Cardiac septum (tissue), 1 donor: ENCODE results near the gene CTBP1. TPM values are rescaled to one million over a fixed set of nuclear protein-coding genes. Genes with fewer than 3 reads are reported as not detected.
A peak's percentile ranks its signal among the peaks of the same experiment; 100 is the strongest.

Experiments used
- DNase-seq: peaks from one replicate; pipeline ENCODE4 v3.0.0-alpha.2; 2020; ENCODE audit warnings: low spot score
- intact Hi-C: fragments of 100-400 bp; cut with DNase I; formaldehyde crosslinking; loops from one replicate; pipeline ENCODE4 v1.14.0; 2022
- total RNA-seq: library from RNA; stranded (reverse); fragmentation: NEBNext Ultra II Directional; extraction: Animal tissue kit (Norgen Biotek cat#: 25700); gene quantifications from one replicate; pipeline ENCODE4 v1.2.1, GENCODE V29; 2021
- donor health status: DM: no; HTN: no; CAD: no.

Gene CTBP1
- total RNA-seq, 1 donor from 2014 or later = 129 TPM

DNA sequence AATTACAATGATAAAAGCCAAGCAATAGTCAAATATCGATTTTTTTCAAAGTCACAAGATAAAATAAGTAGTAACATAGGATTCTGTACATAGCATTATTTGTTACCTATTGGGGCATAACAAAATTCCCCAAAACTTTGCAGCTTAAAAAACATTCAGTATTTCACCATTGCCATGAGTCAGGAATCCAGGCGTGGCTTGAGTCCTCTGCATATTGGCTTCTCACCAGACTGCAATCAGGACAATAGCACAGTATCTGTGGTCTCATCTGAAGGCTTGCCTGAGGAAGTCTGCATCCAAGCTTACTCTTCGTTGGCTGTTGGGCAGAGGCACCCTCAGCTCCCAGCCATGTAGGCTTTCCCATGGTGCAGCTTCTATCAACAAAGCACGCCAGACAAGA, 6.2 kb upstream of the CTBP1 start:
- DNase-seq = peak; percentile 9
- intact Hi-C loops = no loop called here

DNA sequence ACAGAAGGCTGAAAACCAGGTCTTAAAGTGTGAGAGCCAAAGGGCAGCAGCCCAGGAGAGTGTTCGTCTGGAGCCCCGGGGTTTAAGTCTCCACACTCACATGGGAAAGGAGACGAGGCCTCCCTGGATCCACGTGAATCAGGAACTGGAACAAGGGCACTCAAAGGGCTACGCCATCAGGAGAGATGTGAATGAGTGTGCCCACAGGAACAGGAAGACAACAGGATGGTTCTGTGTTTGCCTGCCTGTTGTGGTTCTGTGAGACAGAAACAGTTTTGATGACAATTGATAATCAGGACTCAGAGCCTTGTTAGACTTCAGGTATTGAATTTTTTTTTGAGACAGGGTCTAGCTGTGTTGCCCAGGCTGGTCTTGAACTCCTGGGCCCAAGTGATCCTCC, 4.9 kb upstream of the CTBP1 start:
- DNase-seq = peak; percentile 24
- intact Hi-C loops = no loop called here

DNA sequence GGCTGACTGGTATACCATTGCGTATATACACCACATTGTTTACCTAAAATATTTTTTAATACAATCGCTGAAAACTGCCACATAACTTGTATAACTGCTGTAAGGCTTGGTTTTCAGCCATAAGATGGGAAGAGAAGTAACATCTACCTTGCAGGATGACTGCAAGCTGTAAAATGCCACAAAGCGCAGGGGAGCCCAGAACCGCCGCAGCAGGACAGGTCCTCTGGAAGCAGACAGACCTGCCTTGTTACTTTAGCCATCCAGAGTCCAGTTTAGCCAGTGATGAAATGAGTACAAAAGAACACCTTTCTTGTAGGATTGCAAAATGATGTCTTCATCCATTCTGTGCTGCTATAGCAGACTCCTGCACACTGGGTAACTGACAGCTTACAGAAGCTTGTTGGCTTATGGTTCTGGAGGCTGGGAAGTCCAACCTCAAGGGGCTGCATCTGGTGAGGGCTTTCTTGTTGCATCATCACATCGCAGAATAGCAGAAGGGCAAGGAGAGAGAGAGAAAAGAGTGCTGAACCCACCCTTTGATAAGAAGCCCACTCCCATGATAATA, 4.1 kb upstream of the CTBP1 start:
- intact Hi-C loops = no loop called here
- DNase-seq = no peak

DNA sequence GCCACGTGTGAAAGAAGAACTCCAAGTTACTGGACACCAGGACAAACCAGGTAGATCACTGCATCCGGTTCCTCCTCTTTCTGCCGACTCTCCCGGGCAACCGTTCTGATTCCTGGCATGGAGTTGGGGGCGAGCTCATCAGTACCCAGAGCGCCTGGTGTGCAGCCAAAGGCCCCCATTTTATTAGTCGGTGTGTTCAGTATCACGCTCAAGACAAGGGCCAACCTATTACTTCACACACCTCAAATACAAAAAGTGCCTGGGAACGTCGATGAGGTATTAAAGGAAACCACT, 2.8 kb upstream of the CTBP1 start:
- intact Hi-C loops = no loop called here
- DNase-seq = no peak

DNA sequence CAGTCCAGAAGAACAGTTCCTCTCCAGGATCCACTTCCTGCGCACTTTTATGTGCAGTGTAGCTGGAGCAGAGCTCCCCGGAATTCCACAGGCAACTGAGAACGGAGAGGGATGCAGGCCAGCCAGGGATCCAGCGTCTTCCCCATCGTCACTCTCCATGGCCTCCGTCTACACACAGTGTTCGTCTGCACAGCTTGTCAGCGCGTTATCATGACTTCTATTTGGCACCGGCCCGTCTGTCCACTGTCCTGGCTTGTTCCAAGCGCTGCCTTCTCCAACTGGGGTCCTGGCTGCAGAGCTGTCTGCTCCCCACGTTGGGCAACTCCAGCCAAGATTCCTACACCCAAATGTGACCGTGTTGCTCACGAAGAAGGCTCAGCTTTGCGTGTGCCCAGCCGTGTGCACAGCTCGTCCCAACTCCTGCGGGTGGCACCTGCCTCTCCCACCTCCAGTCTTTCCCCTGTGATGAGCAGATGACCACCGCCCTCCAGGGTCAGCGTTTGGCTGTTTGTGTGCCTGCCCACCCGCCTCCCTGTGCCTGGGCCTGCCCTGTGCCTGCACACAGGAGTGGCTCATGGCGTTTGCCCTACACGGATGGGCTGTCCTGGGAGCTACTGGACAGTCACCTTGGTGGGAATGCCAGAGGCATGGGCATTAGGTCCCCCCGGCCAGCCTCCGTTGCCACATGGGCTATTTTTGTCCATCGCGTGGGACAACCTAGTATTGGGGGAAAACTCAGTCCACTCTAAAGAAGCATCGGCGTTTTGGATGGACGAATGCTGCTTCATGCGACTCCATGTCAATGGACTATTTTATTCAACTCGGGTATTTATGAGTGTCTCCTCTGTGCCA, 2.2 kb upstream of the CTBP1 start:
- intact Hi-C loops = no loop called here
- peak; percentile 64 for DNase-seq

DNA sequence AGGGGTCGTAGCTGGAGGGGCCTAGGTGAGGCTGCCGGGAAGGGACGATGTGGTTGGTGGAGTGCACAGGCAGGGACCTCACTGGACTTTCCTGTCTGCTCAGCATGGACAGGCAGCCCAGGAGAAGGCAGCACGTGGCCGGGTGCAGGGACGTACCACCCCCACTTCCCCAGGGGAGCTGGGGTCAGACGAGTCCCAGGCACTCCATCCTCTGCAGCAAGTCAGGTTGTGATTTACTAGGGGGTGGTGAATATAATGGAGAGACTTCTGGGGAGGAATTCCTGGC, 1.5 kb upstream of the CTBP1 start:
- intact Hi-C loops = no loop called here
- DNase-seq = peak; percentile 74

DNA sequence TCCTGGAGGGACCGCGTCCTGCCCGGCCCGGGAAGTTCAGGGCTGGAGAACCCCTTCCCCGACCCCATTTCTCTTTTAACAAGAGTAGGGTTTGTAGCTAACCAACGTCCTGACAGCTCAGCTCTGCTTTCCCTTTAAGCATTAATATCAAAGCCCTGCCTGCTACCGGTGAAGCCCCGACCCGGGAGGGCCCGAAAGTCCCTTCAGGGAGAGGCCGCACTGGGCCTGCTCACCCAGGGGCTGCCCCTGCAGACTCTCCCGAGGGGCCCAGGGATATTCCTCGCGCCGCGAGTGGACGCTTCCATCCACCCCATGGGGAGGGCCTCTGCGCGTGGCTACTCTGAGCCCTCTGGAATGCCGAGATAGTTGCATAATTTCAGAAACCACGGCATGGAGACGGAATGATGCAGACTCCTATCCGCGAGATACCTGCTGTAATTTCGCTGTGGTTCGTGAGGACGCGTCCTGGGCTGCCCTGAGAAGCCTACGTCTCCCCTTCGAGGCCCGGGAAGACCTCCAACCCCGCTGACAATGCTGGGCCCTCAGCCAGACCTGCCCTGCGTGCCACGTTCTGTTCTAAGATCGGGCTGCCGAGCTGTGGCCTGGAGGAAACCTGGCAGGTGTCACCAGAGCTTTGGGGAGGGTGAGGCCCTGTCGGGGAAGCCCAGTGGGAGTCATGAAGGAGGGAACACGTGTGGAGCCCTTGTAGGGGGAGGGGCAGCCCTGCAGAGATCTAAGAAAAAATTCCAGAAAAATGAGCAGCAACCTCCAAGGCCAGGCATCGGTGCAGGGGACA, 999 bp upstream of the CTBP1 start:
- DNase-seq = peak; percentile 74
- intact Hi-C loops = loop anchor here (1.0 to 5.0 kb wide), 3 partner anchors 39 to 97 kb away; partner anchors contain the start of genes MAEA and UVSSA

DNA sequence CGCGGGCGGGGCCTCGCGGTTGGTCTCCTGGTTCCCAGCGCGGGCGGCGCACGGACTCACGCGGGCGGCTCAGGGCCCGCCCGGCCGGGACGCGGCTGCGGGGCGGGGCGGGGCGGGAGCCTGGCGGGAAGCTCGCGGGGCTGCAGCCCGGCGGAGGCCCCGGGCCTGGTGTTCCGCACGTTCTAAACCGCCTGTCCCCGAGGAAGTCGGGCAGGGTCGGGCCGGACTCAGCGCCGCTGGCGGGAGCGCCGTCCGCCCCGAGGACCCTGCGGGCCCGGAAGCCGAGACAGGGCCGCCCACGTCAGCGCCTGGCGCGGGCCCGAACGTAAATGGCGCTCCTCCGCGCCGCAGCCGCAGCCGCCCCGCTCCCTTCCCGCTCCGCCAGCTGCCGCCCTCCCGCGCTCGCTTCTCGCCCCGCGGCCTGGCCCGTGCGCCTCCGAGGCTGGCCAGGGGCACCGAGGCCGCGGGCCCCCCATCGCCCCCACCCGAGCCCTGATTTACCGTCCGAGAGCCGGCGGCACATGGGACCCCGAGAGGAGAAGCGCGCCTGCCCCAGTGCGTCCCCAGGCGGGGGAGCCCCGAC, 309 bp upstream of the CTBP1 start:
- intact Hi-C loops = loop anchor here (1.0 to 5.0 kb wide), 3 partner anchors 40 to 98 kb away; partner anchors contain the start of genes MAEA and UVSSA
- DNase-seq = peak; percentile 92

DNA sequence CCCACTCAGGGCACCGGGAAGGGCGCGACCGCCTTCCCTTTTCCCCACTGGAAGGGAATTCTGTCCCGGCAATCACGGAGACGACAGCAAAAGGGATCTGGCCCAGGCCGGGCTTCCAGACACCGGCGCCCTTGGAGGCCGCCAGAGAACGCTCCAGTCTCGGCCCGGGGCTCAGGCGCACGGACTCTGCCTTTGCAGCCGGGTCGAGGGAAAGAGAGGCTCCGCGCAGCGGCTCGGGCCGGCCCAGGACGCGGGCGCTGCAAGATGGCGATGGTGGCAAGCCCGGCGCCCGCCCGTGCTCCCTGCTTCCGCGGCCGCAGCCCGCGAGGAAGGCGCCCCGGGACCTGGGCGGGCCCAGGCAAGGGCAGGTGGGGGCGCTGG, 1.1 kb downstream of the CTBP1 start:
- peak; percentile 79 for DNase-seq
- intact Hi-C loops = loop anchor here (2.0 to 5.0 kb wide), 2 partner anchors 41 to 81 kb away; partner anchors contain the start of gene MAEA

DNA sequence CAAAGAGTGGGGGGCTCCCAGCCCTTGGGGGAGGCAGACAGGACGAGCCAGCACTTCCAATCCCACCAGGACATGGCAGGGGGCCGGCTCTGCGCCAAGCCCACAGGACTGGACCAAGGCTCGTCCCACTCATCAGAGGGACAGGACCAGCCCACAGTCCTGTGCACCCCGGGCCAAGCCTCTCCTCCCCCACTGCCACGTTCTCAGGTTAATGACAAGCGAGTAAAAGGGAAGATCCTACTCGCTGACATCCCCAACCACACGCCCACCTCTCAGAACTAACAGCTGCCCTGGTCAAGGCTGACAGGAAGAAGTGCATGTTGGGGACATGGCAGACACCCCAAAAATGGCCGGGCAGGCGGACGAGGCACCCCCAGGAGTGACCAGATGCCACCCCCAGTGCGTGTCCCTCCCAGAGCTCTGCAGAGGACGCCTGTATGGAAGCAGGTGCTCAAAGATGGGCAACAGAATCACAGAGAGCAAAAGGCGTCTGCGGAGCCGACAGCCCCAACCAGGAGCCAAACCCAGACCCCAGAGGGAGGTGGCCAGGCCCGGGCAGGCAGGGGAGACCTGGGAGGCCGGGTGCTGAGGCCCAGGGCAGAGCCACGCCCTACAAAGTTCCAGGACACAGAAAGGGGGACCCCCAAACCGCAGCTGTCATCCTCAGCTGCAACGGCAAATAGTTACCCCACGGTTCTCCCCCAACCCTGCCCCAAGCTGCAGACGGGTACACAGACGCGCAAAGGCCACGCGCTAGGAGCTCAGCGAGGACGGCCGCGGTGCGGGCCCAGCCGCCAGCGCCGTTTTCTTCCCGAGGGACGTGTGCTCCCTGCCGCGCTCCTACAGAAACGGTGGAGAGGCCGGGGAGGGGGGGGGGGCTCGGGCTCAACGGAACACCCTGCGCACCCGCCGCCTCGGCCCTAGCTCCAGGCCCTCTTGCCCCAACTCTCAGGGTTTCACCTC, 1.7 kb downstream of the CTBP1 start:
- intact Hi-C loops = loop anchor here (5.0 kb wide), 1 partner anchor 80 kb away; no protein-coding TSS in a partner anchor

DNA sequence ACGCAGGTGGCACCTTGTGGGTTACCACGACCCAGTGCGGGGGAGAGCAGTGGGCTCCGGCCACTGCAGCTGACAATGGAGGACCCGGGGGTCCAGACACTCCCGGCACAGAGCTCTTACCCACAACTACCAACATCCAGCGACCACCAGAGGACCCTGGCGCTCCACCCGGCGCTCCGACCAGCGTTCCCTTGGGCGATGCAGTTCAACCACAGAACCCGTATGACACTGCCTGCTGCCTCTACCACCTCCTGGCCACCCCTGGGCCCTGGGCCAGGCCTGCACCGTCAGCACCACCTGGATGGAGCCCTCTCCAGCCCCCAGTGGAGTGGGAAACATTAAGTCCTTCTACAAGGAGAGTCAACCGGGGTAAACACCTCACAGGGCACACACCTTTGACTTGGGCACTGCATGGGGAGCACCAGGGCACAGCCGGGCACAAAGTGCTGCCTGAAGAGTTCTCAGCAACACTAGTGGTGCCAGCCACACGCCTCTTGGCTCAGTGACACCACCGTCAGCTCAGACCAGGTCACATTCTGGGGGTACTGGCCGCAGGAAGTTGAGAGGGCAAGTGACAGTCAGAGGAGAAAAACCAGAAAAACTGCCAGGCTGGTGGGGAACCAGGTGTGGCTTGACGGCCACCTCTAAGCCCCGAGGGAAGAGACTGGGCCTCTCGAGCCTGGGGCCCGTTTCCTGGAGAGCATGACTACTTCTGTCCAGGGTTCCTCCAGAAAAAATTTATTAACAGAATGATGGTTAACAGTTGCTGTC, 2.6 kb downstream of the CTBP1 start:
- DNase-seq = peak; percentile 75
- intact Hi-C loops = loop anchor here (5.0 kb wide), 1 partner anchor 79 kb away; no protein-coding TSS in a partner anchor

More for the DNA sequence above, 1.7 kb downstream of the CTBP1 start:
- DNase-seq = peak; percentile 71

DNA sequence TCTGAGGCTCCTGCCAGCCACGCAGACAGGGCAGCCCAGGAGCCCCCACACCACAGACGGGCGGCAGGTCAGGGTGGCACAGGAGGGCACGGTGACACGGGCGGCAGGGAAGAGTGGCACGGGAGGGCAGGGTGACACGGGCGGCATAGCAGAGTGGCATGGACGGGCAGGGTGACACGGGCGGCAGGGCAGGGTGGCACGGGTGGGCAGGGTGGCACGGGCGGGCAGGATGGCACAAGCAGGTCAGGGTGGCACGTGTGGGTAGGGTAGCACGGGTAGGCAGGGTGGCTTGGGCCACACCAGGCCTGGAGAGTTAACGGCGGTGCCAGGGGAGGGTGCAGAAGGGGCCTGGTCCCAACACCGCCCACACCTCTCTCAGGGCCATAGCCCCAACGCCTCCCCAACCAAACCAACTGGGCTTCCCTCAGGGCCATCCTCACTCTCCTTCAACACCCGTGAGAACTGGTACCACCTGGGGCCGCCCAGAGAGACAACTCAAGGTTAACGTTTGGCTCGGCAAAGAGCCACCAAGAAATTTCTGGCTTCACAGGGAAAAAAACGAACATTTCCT, 3.4 kb downstream of the CTBP1 start:
- intact Hi-C loops = loop anchor here (2.0 to 5.0 kb wide), 2 partner anchors 35 to 78 kb away; no protein-coding TSS in a partner anchor
- DNase-seq = peak; percentile 62

DNA sequence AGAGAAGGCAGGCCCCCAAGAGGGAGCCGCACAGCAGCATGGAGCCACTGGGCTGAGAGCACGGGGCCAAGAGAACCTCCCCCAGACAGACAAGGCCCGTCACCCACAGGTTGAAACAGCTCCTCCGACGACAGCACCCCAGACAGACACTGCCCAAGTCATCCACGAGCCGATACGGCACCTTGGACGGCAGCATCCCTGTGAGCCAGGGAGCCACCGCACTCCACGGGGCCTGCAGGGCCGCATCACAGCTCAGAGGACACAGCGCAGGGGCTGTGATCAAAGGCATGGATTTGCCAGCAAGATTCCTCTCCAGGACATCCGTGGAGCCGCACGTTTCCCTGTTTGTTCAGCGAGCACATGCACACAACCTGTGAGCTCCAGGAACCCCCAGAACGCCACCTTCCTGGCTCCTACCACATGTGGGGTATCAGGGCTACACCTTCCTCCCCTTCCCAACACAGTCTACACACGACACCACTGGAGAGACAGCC, 3.9 kb downstream of the CTBP1 start:
- intact Hi-C loops = loop anchor here (2.0 to 5.0 kb wide), 2 partner anchors 34 to 78 kb away; no protein-coding TSS in a partner anchor
- peak; percentile 73 for DNase-seq

DNA sequence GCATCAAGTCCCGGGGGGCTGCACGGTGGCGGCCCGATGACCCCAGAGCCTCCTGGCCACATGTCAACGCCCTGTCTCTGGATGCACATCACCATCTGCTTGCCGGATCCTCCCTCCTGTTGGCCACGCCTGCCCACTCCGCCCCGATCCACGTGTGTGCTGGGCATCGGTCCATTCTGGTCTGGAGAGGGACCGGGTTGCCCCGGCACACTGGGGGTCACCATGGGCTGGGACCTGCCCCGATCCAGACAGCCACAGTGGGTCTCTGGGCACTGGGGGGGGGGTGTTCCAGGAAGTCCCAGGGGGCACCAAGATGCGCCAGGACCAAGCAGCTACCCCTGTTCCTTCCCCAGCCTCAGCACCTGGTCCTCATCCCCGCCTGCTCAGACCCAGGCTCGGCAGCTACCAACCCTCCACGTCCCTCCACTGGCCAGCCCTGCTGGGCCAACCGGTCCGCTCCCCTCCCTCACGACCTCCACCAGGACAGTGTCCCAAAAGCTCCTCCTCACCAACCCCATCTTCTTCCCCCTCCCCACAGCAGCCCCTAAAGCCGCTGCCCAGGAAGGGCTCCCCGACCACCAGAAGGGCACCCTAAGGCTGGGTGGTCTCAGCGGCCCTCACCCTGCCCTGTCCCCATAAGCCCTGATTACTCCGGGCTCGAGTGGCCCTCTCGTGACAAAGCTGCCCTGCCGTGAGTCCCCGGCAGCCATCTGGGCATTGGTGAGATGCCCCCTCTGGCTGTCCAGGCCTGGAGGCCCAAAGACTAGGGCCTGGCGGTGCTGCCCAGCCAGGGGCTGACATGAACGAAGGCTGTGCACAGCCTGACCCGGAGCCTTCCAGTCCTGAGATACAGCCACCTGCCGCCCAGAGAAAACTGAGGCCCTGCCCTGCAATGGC, 4.6 kb downstream of the CTBP1 start:
- intact Hi-C loops = loop anchor here (2.0 kb wide), 1 partner anchor 34 kb away; no protein-coding TSS in a partner anchor
- peak; percentile 76 for DNase-seq

DNA sequence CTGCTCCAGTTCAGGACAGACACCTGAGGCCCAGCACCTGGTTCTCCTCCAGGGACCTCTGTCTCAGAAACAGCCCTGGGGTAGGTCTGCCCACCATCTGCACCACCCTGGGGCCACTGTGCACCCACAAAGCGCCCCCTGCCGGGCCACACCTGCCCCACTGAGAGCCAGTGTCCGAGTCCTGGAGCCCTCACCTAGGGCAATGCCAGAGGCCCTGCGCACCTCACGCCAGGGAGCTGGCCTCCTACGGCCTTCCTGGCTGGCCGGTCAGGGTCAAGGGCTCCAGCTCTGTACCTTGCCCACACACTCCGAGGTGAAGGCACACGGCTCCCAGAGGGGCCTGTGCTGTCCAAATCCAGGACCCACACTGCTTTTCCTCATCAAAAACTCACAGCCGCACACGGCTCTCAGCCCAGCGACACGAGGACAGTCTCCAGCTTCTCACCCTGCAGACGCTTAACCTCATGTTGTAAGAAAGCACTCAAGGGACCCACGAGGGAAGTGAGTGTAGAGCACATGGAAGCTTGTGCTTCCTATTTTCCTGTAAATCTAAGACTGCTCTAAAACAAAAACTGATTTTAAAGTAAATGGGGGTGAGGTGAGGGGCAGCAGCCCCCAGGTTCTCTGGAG, 5.4 kb downstream of the CTBP1 start:
- DNase-seq = no peak
- intact Hi-C loops = loop anchor here (2.0 kb wide), 1 partner anchor 33 kb away; no protein-coding TSS in a partner anchor
